A673 (cell line): ENCODE measurements around the gene TRIP10.

Experiments
- CTCF ChIP-seq: fragments of 300-800, 200-600 bp; sonication (generic); conservative IDR thresholded peaks from 2 replicates; pipeline ENCODE4 v1.5.1; 2017; ENCODE audit warnings: low read depth, mild to moderate bottlenecking, antibody characterized with exemption, low read length, moderate library complexity, mixed read lengths
- EZH2 ChIP-seq: fragments of 200-600 bp; sonication (generic); IDR thresholded peaks from 2 replicates; pipeline ENCODE4 v1.6.1; 2017; ENCODE audit warnings: borderline replicate concordance, low read depth, mild to moderate bottlenecking, mixed read lengths, antibody characterized with exemption, low read length; ENCODE audit not compliant: poor library complexity, severe bottlenecking

- TF ChIP-seq EZH2 (no peak), CTCF (no peak; the same call in 1 of the 2 replicates)
These were observed 2.6 kb upstream of the TRIP10 start for GRCh38 chr19:6736917-6737283.
